Lower leg skin (tissue), 3 donors: ENCODE measurements around the gene TTC21A.

ENCODE experiments used
- CTCF ChIP-seq, 3 donors: fragments of 450-650 bp; IDR thresholded peaks; one replicate each; pipeline ENCODE4 v1.5.1; 2016; ENCODE audit warnings: antibody characterized with exemption in 3 of 3, mild to moderate bottlenecking in 3 of 3, moderate library complexity in 2 of 3
- POLR2A ChIP-seq, 2 donors: fragments of 450-650 bp; IDR thresholded peaks; one replicate each; pipeline ENCODE4 v1.6.1; 2016 to 2017; ENCODE audit warnings: antibody characterized with exemption in 2 of 2, mild to moderate bottlenecking in 1 of 2, moderate library complexity in 1 of 2

- no peak for TF ChIP-seq CTCF (IDR thresholded peaks at IDR 0.05)
- TF ChIP-seq POLR2A (IDR thresholded peaks at IDR 0.05), result no peak
Measured at GRCh38 chr3:39139442-39139841, 32.0 kb downstream of the TTC21A start.
